Measurements from ENCODE around the gene PAWR. TPM values are rescaled to one million over a fixed set of nuclear protein-coding genes. Genes with fewer than 3 reads are reported as not detected.
A peak's percentile ranks its signal among the peaks of the same experiment; 100 is the strongest.

PAWR gene
- total and polyA plus RNA-seq, 2 of the 13 experiments (the other 11 are each of a cell fraction or from before 2014, with no cell fraction given) = 29.1 to 36.1 TPM

- 0 out of 2 replicates have a peak, but pooled peaks have one; percentile 18 for TF ChIP-seq RERE (CRISPR knock-in tag; IDR thresholded peaks at IDR 0.05; ENCODE audit: low read depth)
- TF ChIP-seq TCF7L2 (IDR thresholded peaks at IDR 0.05; ENCODE audit: low read depth, low read length) = no peak
- TF ChIP-seq SOX5 (CRISPR knock-in tag; IDR thresholded peaks at IDR 0.05; ENCODE audit: borderline replicate concordance) = peak; percentile 82
- no peak for TF ChIP-seq RBM22 (optimal IDR thresholded peaks at IDR 0.05; ENCODE audit: low read length)
- peak; percentile 21; the same call in 1 of the 2 replicates for TF ChIP-seq FOXP1 (IDR thresholded peaks at IDR 0.05)
- TF ChIP-seq FOXP1 (CRISPR knock-in tag; IDR thresholded peaks at IDR 0.05) = peak; percentile 91
- no peak for TF ChIP-seq ZNF720 (CRISPR knock-in tag; IDR thresholded peaks at IDR 0.05)
- TF ChIP-seq NR1H2 (CRISPR knock-in tag; IDR thresholded peaks at IDR 0.05; ENCODE audit: borderline replicate concordance, low read depth) = no peak
- TF ChIP-seq FOXP4 (CRISPR knock-in tag; IDR thresholded peaks at IDR 0.05) = peak; percentile 92
- TF ChIP-seq HOMEZ (CRISPR knock-in tag; IDR thresholded peaks at IDR 0.05; ENCODE audit: low read depth) = peak; percentile 64; the same call in 1 of the 2 replicates
- no peak for TF ChIP-seq MLXIP (CRISPR knock-in tag; IDR thresholded peaks at IDR 0.05; ENCODE audit: borderline replicate concordance)
- TF ChIP-seq ZBED4 (CRISPR knock-in tag; IDR thresholded peaks at IDR 0.05; ENCODE audit: borderline replicate concordance) = no peak; the same call in 1 of the 2 replicates
These were observed 124.2 kb downstream of the PAWR start (continued) for GRCh38 chr12:79566452-79567174.
